ENCODE measurements around the gene PAPSS1. TPM values are rescaled to one million over a fixed set of nuclear protein-coding genes. Genes with fewer than 3 reads are reported as not detected.

Gene PAPSS1
- total and polyA plus RNA-seq, 2 experiments from 2014 or later, result 72.0 to 85.8 TPM

DNA sequence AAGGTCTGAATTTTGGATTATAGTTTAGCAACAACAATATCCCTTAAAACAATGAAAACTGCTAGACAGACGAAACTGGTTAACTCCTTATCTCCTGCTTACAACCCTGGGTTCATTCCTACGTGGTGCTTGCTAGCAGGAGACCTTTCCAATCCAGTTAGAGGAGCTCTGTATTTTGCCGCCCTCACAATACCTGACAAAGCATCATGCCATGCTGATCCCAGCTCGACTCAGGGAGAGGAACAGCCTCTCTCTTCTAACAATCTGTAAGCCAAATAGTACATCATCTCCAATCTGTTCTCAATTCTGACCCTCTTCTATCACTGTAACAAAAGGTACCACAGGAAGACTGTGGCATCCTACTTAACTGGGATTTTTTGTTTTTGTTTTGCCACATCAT is 74.4 kb downstream of the PAPSS1 start (continued):
- TF ChIP-seq EZH2phosphoT487 (IDR thresholded peaks at IDR 0.05; ENCODE audit: unreplicated experiment) (no peak), POLR2AphosphoS5 (IDR thresholded peaks at IDR 0.05; ENCODE audit: low read depth) (no peak)

DNA sequence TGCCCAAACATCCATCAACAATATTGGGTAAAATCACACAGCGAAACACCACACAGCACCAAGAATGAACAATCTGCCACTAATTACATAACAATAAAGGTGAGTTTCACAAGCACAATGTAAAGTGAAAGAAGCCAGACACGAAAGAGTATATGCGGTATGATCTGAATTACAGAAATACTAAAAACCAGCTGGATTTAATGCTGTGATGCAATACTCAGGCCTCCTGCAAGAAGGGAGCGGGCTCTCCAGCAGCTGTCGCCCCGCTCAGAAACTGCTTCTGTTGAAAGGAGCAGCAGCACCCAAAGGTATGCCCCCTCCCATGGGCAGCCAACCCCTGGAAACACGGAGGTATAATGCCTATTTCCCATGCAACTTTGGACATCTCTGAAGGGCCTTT is 77.0 kb downstream of the PAPSS1 start:
- no peak overlapping the region for H3K27ac ChIP-seq (ENCODE audit: low read depth)
- ATAC-seq, result no peak
- no peak overlapping the region for H3K4me3 ChIP-seq
- H3K27ac Mint-ChIP-seq, result peak overlapping the region; percentile 12; the same call in 1 of the 2 replicates
- peak overlapping the region; percentile 36; the same call in 1 of the 2 replicates for H3K4me2 ChIP-seq
- TF ChIP-seq NANOG (IDR thresholded peaks at IDR 0.05; ENCODE audit: borderline replicate concordance), result no peak
- TF ChIP-seq, protein P1, sequence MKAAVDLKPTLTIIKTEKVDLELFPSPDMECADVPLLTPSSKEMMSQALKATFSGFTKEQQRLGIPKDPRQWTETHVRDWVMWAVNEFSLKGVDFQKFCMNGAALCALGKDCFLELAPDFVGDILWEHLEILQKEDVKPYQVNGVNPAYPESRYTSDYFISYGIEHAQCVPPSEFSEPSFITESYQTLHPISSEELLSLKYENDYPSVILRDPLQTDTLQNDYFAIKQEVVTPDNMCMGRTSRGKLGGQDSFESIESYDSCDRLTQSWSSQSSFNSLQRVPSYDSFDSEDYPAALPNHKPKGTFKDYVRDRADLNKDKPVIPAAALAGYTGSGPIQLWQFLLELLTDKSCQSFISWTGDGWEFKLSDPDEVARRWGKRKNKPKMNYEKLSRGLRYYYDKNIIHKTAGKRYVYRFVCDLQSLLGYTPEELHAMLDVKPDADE (IDR thresholded peaks at IDR 0.05), result no peak
- no peak for TF ChIP-seq JUNB (IDR thresholded peaks at IDR 0.05; ENCODE audit: unreplicated experiment)
- no peak for TF ChIP-seq CREB1 (CRISPR knock-in tag; IDR thresholded peaks at IDR 0.05; ENCODE audit: low read depth)
- TF ChIP-seq, protein P2, sequence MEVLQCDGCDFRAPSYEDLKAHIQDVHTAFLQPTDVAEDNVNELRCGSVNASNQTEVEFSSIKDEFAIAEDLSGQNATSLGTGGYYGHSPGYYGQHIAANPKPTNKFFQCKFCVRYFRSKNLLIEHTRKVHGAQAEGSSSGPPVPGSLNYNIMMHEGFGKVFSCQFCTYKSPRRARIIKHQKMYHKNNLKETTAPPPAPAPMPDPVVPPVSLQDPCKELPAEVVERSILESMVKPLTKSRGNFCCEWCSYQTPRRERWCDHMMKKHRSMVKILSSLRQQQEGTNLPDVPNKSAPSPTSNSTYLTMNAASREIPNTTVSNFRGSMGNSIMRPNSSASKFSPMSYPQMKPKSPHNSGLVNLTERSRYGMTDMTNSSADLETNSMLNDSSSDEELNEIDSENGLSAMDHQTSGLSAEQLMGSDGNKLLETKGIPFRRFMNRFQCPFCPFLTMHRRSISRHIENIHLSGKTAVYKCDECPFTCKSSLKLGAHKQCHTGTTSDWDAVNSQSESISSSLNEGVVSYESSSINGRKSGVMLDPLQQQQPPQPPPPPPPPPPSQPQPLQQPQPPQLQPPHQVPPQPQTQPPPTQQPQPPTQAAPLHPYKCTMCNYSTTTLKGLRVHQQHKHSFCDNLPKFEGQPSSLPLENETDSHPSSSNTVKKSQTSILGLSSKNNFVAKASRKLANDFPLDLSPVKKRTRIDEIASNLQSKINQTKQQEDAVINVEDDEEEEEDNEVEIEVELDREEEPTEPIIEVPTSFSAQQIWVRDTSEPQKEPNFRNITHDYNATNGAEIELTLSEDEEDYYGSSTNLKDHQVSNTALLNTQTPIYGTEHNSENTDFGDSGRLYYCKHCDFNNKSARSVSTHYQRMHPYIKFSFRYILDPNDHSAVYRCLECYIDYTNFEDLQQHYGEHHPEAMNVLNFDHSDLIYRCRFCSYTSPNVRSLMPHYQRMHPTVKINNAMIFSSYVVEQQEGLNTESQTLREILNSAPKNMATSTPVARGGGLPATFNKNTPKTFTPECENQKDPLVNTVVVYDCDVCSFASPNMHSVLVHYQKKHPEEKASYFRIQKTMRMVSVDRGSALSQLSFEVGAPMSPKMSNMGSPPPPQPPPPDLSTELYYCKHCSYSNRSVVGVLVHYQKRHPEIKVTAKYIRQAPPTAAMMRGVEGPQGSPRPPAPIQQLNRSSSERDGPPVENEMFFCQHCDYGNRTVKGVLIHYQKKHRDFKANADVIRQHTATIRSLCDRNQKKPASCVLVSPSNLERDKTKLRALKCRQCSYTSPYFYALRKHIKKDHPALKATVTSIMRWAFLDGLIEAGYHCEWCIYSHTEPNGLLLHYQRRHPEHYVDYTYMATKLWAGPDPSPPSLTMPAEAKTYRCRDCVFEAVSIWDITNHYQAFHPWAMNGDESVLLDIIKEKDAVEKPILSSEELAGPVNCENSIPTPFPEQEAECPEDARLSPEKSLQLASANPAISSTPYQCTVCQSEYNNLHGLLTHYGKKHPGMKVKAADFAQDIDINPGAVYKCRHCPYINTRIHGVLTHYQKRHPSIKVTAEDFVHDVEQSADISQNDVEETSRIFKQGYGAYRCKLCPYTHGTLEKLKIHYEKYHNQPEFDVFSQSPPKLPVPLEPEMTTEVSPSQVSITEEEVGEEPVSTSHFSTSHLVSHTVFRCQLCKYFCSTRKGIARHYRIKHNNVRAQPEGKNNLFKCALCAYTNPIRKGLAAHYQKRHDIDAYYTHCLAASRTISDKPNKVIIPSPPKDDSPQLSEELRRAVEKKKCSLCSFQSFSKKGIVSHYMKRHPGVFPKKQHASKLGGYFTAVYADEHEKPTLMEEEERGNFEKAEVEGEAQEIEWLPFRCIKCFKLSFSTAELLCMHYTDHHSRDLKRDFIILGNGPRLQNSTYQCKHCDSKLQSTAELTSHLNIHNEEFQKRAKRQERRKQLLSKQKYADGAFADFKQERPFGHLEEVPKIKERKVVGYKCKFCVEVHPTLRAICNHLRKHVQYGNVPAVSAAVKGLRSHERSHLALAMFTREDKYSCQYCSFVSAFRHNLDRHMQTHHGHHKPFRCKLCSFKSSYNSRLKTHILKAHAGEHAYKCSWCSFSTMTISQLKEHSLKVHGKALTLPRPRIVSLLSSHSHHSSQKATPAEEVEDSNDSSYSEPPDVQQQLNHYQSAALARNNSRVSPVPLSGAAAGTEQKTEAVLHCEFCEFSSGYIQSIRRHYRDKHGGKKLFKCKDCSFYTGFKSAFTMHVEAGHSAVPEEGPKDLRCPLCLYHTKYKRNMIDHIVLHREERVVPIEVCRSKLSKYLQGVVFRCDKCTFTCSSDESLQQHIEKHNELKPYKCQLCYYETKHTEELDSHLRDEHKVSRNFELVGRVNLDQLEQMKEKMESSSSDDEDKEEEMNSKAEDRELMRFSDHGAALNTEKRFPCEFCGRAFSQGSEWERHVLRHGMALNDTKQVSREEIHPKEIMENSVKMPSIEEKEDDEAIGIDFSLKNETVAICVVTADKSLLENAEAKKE (CRISPR knock-in tag; IDR thresholded peaks at IDR 0.05), result no peak
- no peak for TF ChIP-seq ZNF331 (CRISPR knock-in tag; IDR thresholded peaks at IDR 0.05; ENCODE audit: low read depth)
- TF ChIP-seq, protein P3, sequence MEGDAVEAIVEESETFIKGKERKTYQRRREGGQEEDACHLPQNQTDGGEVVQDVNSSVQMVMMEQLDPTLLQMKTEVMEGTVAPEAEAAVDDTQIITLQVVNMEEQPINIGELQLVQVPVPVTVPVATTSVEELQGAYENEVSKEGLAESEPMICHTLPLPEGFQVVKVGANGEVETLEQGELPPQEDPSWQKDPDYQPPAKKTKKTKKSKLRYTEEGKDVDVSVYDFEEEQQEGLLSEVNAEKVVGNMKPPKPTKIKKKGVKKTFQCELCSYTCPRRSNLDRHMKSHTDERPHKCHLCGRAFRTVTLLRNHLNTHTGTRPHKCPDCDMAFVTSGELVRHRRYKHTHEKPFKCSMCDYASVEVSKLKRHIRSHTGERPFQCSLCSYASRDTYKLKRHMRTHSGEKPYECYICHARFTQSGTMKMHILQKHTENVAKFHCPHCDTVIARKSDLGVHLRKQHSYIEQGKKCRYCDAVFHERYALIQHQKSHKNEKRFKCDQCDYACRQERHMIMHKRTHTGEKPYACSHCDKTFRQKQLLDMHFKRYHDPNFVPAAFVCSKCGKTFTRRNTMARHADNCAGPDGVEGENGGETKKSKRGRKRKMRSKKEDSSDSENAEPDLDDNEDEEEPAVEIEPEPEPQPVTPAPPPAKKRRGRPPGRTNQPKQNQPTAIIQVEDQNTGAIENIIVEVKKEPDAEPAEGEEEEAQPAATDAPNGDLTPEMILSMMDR (conservative IDR thresholded peaks at IDR 0.05; ENCODE audit: low read depth in 2 of 2), result no peak
- no peak for TF ChIP-seq ZNF114 (CRISPR knock-in tag; IDR thresholded peaks at IDR 0.05)
- no peak for TF ChIP-seq EZH2 (IDR thresholded peaks at IDR 0.05; ENCODE audit: low read depth, unreplicated experiment)
- no peak for TF ChIP-seq POLR2AphosphoS5 (IDR thresholded peaks at IDR 0.05; ENCODE audit: low read depth)
- TF ChIP-seq STAT1 (IDR thresholded peaks at IDR 0.05; ENCODE audit: unreplicated experiment), result no peak
- TF ChIP-seq, protein P4, sequence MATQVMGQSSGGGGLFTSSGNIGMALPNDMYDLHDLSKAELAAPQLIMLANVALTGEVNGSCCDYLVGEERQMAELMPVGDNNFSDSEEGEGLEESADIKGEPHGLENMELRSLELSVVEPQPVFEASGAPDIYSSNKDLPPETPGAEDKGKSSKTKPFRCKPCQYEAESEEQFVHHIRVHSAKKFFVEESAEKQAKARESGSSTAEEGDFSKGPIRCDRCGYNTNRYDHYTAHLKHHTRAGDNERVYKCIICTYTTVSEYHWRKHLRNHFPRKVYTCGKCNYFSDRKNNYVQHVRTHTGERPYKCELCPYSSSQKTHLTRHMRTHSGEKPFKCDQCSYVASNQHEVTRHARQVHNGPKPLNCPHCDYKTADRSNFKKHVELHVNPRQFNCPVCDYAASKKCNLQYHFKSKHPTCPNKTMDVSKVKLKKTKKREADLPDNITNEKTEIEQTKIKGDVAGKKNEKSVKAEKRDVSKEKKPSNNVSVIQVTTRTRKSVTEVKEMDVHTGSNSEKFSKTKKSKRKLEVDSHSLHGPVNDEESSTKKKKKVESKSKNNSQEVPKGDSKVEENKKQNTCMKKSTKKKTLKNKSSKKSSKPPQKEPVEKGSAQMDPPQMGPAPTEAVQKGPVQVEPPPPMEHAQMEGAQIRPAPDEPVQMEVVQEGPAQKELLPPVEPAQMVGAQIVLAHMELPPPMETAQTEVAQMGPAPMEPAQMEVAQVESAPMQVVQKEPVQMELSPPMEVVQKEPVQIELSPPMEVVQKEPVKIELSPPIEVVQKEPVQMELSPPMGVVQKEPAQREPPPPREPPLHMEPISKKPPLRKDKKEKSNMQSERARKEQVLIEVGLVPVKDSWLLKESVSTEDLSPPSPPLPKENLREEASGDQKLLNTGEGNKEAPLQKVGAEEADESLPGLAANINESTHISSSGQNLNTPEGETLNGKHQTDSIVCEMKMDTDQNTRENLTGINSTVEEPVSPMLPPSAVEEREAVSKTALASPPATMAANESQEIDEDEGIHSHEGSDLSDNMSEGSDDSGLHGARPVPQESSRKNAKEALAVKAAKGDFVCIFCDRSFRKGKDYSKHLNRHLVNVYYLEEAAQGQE (IDR thresholded peaks at IDR 0.05; ENCODE audit: unreplicated experiment), result no peak
- H3K36me3 Mint-ChIP-seq (ENCODE audit: low read depth), result peaks cover 20% of the 10 kb centered on the region
- H3K9me2 ChIP-seq (ENCODE audit: insufficient read depth), result no peaks in the 10 kb centered on the region
- no peaks in the 10 kb centered on the region for H3K9me3 Mint-ChIP-seq
- peaks cover 6% of the 10 kb centered on the region for H3K27me3 Mint-ChIP-seq (ENCODE audit: insufficient read depth, low read depth, poor library complexity)
- peaks cover 6% of the 10 kb centered on the region for H3K79me2 ChIP-seq (replicated peaks; ENCODE audit: insufficient read depth)
- peaks cover 8% of the 10 kb centered on the region for H3K4me1 ChIP-seq (ENCODE audit: insufficient read depth)
- H3K36me3 ChIP-seq (ENCODE audit: insufficient read depth), result no peaks in the 10 kb centered on the region
- H3K27me3 ChIP-seq (ENCODE audit: insufficient read depth), result 0 out of 2 replicates have a peak, but pooled peaks cover 5% of the 10 kb centered on the region
- H2AFZ ChIP-seq, result no peak overlapping the region
- H4K20me1 ChIP-seq (replicated peaks; ENCODE audit: insufficient read depth), result peaks cover 3% of the 10 kb centered on the region; the same call in 1 of the 2 replicates
- no peaks in the 10 kb centered on the region for H3F3A ChIP-seq (replicated peaks; ENCODE audit: low read depth)
- no peak overlapping the region for H3K4me3 Mint-ChIP-seq
- peaks cover 10% of the 10 kb centered on the region for H3K4me1 Mint-ChIP-seq
- DNase-seq (ENCODE audit: low spot score), result no peak
